Measurements from ENCODE around the gene ZP1.

- TF ChIP-seq CTCF (IDR thresholded peaks at IDR 0.05) (no peak), POLR2A (IDR thresholded peaks at IDR 0.05) (no peak), EP300 (IDR thresholded peaks at IDR 0.05) (no peak)
Observed at GRCh38 chr11:60874421-60875365, 7.4 kb downstream of the ZP1 start.

Measured in stomach (tissue), 4 donors.